Renal cortex interstitium (tissue), 11 donors: ENCODE measurements around the gene ACSL6. TPM values are rescaled to one million over a fixed set of nuclear protein-coding genes. Genes with fewer than 3 reads are reported as not detected.
"Not testable (repeated sequence)": the region's sequence is repeated elsewhere in the genome, so short reads cannot be mapped to it uniquely, and the experiment has no call there.

Source experiments
- DNase-seq, 11 donors: peaks; one replicate each; pipeline ENCODE4 v3.0.0-alpha.2; 2013; ENCODE audit warnings: low read depth in 9 of 11, low spot score in 4 of 11; ENCODE audit errors: extremely low read depth in 1 of 11
- polyA plus RNA-seq, 3 donors: library from polyadenylated mRNA; unstranded; fragments of 120-200 nt; gene quantifications; one replicate each; pipeline ENCODE4 v1.2.1, GENCODE V29; 2013; ENCODE audit not compliant: insufficient read length in 3 of 3

Gene ACSL6
- polyA plus RNA-seq, 3 donors = 1.3 to 2.1 (median 1.8) TPM

DNA sequence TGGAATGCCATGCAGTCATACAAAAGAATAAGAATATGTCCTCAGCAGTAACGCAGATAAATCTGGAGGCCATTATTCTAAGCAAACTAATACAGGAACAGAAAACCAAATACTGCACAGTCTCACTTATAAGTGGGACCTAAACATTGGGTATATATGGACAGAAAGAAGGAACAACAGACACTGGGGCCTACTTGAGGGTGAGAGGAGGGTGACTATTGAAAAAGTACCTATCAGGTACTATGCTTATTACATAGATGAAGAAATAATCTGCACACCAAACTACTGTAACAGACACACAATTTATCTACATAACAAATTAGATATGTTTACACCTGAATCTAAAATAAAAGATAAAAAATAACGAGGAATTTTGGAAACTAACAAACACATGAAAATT is 104.8 kb downstream of the ACSL6 start:
- DNase-seq = no peak

GRCh38 chr5:131902266-131902665 is 109.2 kb downstream of the ACSL6 start:
- DNase-seq = not testable (repeated sequence)

Other genes with a start within 250 kb of the ACSL6 start
- gene FNIP1, start 214.6 kb downstream of the ACSL6 start, polyA plus RNA-seq = 10 to 100 TPM; 13.8 to 19.7 (median 16.6) TPM
- gene MEIKIN, start 66.0 kb downstream of the ACSL6 start, polyA plus RNA-seq = not detected
- not detected for gene IL3, start 49.0 kb upstream of the ACSL6 start, polyA plus RNA-seq
- gene CSF2, start 62.1 kb upstream of the ACSL6 start, polyA plus RNA-seq = not detected
- 10 to 100 TPM; 29.2 to 50.3 (median 35.1) TPM for gene P4HA2, start 216.2 kb upstream of the ACSL6 start, polyA plus RNA-seq
- gene PDLIM4, start 246.0 kb upstream of the ACSL6 start, polyA plus RNA-seq = 10 to 100 TPM; 13.8 to 21.2 (median 17.4) TPM